ENCODE data around the gene CCDC107. TPM values are rescaled to one million over a fixed set of nuclear protein-coding genes. Genes with fewer than 3 reads are reported as not detected.

The CCDC107 gene
- total RNA-seq, 4 donors from 2014 or later: 68.4 to 117 (median 104) TPM

GRCh38 chr9:35679091-35679490, 21.0 kb downstream of the CCDC107 start:
- H3K27ac ChIP-seq (replicated peaks in 1 of 4): peak overlapping the region; percentile 95 to 98 (median 96)
- H3K9me3 ChIP-seq: no peaks in the 10 kb centered on the region
- TF ChIP-seq POLR2AphosphoS5 (IDR thresholded peaks at IDR 0.05) (peak in 1 of 2 donors; percentile 78), EP300 (IDR thresholded peaks at IDR 0.05) (no peak), POLR2A (IDR thresholded peaks at IDR 0.05; ENCODE audit: low read depth) (no peak)
- H3K27me3 ChIP-seq: no peaks in the 10 kb centered on the region
- H3K4me3 ChIP-seq: no peak overlapping the region
- peaks cover 16 to 25% (median 22%) of the 10 kb centered on the region in 4 donors for H3K36me3 ChIP-seq
- 80% methylated on average over 5 of the region's 5 CpGs for WGBS
- H3K4me1 ChIP-seq: peaks cover 11 to 61% (median 49%) of the 10 kb centered on the region in 4 donors
- DNase-seq (ENCODE audit: extremely low spot score): no peak
- intact Hi-C loops (cut with DNase I): no loop called here

GRCh38 chr9:35679766-35680330, 21.8 kb downstream of the CCDC107 start:
- DNase-seq (ENCODE audit: extremely low spot score): no peak
- no peaks in the 10 kb centered on the region for H3K27me3 ChIP-seq
- no peaks in the 10 kb centered on the region for H3K9me3 ChIP-seq
- peak overlapping the region; percentile 95 to 98 (median 96) for H3K27ac ChIP-seq (replicated peaks in 1 of 4)
- peaks cover 11 to 65% (median 53%) of the 10 kb centered on the region in 4 donors for H3K4me1 ChIP-seq
- 73% methylated on average over 7 of the region's 8 CpGs for WGBS
- TF ChIP-seq CTCF (IDR thresholded peaks at IDR 0.05) (no peak), POLR2AphosphoS5 (IDR thresholded peaks at IDR 0.05) (no peak), EP300 (IDR thresholded peaks at IDR 0.05) (no peak), POLR2A (IDR thresholded peaks at IDR 0.05; ENCODE audit: low read depth) (no peak)
- H3K4me3 ChIP-seq: no peak overlapping the region
- intact Hi-C loops (cut with DNase I): no loop called here
- H3K36me3 ChIP-seq: peaks cover 24 to 33% (median 30%) of the 10 kb centered on the region in 4 donors

GRCh38 chr9:35680331-35681105, 22.4 kb downstream of the CCDC107 start:
- Histone ChIP-seq H3K4me1 (peaks cover 11 to 65% (median 50%) of the 10 kb centered on the region in 4 donors), H3K9me3 (no peaks in the 10 kb centered on the region), H3K27me3 (no peaks in the 10 kb centered on the region), H3K4me3 (no peak overlapping the region), H3K36me3 (peaks cover 31 to 40% (median 37%) of the 10 kb centered on the region in 4 donors), H3K27ac (replicated peaks in 1 of 4) (peak overlapping the region; percentile 95 to 98 (median 96))
- DNase-seq (ENCODE audit: extremely low spot score): no peak
- peak in 1 of 2 donors; percentile 50 for TF ChIP-seq POLR2AphosphoS5 (IDR thresholded peaks at IDR 0.05)
- no peak for TF ChIP-seq EP300 (IDR thresholded peaks at IDR 0.05)
- 45% methylated on average over 14 of the region's 15 CpGs for WGBS
- intact Hi-C loops (cut with DNase I): no loop called here

GRCh38 chr9:35681341-35682002, 23.4 kb downstream of the CCDC107 start:
- Histone ChIP-seq H3K4me3 (no peak overlapping the region), H3K27me3 (no peaks in the 10 kb centered on the region), H3K27ac (replicated peaks in 1 of 4) (peak overlapping the region; percentile 95 to 98 (median 96)), H3K9me3 (no peaks in the 10 kb centered on the region), H3K36me3 (peaks cover 38 to 49% (median 46%) of the 10 kb centered on the region in 4 donors), H3K4me1 (peaks cover 11 to 64% (median 41%) of the 10 kb centered on the region in 4 donors)
- TF ChIP-seq POLR2AphosphoS5 (IDR thresholded peaks at IDR 0.05): no peak
- no peak for TF ChIP-seq EP300 (IDR thresholded peaks at IDR 0.05)
- no peak for TF ChIP-seq CTCF (IDR thresholded peaks at IDR 0.05)
- no peak for TF ChIP-seq POLR2A (IDR thresholded peaks at IDR 0.05; ENCODE audit: low read depth)
- DNase-seq (ENCODE audit: extremely low spot score): no peak
- WGBS: 37% methylated on average over 3 of the region's 3 CpGs
- intact Hi-C loops (cut with DNase I): no loop called here

GRCh38 chr9:35682051-35682450, 24.0 kb downstream of the CCDC107 start:
- 31% methylated on average over 6 of the region's 6 CpGs for WGBS
- Histone ChIP-seq H3K27ac (replicated peaks in 1 of 4) (peak overlapping the region; percentile 95 to 98 (median 96)), H3K4me1 (peaks cover 17 to 63% (median 42%) of the 10 kb centered on the region in 4 donors), H3K9me3 (no peaks in the 10 kb centered on the region), H3K27me3 (no peaks in the 10 kb centered on the region), H3K36me3 (peaks cover 40 to 55% (median 48%) of the 10 kb centered on the region in 4 donors), H3K4me3 (peak overlapping the region in 3 of 4 donors; percentile 72 to 90 (median 87))
- no peak for DNase-seq (ENCODE audit: extremely low spot score)
- TF ChIP-seq POLR2AphosphoS5 (IDR thresholded peaks at IDR 0.05): peak in 1 of 2 donors; percentile 47
- no peak for TF ChIP-seq POLR2A (IDR thresholded peaks at IDR 0.05; ENCODE audit: low read depth)
- no peak for TF ChIP-seq EP300 (IDR thresholded peaks at IDR 0.05)
- TF ChIP-seq CTCF (IDR thresholded peaks at IDR 0.05): no peak
- intact Hi-C loops (cut with DNase I): no loop called here
